GM19463 (cell line): ENCODE measurements around the gene SYDE2.
"Not testable (repeated sequence)": the region's sequence is repeated elsewhere in the genome, so short reads cannot be mapped to it uniquely, and the experiment has no call there.

ENCODE experiments used
- ATAC-seq: cut with Tn5 transposase; IDR thresholded peaks from one replicate; pipeline ENCODE4 v1.9.1; 2021; ENCODE audit warnings: mild to moderate bottlenecking, moderate library complexity; ENCODE audit not compliant: unreplicated experiment

The SYDE2 gene

GRCh38 chr1:85214654-85215053, 13.8 kb upstream of the SYDE2 start:
- no peak for ATAC-seq

- ATAC-seq = no peak
These were observed 7.7 kb upstream of the SYDE2 start for GRCh38 chr1:85208488-85208887.

GRCh38 chr1:85203573-85204171, 2.9 kb upstream of the SYDE2 start:
- no peak for ATAC-seq

- ATAC-seq = no peak
These were observed 2.0 kb upstream of the SYDE2 start for GRCh38 chr1:85202864-85203255.

GRCh38 chr1:85202092-85202863, 1.5 kb upstream of the SYDE2 start:
- ATAC-seq = no peak

GRCh38 chr1:85201340-85202091, 700 bp upstream of the SYDE2 start:
- ATAC-seq = peak; percentile 44

- no peak for ATAC-seq
These were observed 951 bp downstream of the SYDE2 start for GRCh38 chr1:85199667-85200462.

GRCh38 chr1:85198864-85199263, 2.0 kb downstream of the SYDE2 start:
- no peak for ATAC-seq

- no peak for ATAC-seq
These were observed 4.5 kb downstream of the SYDE2 start for GRCh38 chr1:85196358-85196757.

GRCh38 chr1:85195703-85196102, 5.1 kb downstream of the SYDE2 start:
- ATAC-seq = no peak

GRCh38 chr1:85192129-85192528, 8.7 kb downstream of the SYDE2 start:
- not testable (repeated sequence) for ATAC-seq

- ATAC-seq = no peak
These were observed 11.7 kb downstream of the SYDE2 start for GRCh38 chr1:85189120-85189519.

GRCh38 chr1:85188530-85188929, 12.3 kb downstream of the SYDE2 start:
- no peak for ATAC-seq

GRCh38 chr1:85187021-85187420, 13.8 kb downstream of the SYDE2 start:
- ATAC-seq = not testable (repeated sequence)

GRCh38 chr1:85184245-85184644, 16.6 kb downstream of the SYDE2 start:
- ATAC-seq = no peak

- no peak for ATAC-seq
These were observed 18.1 kb downstream of the SYDE2 start for GRCh38 chr1:85182700-85183099.

GRCh38 chr1:85180869-85181268, 19.9 kb downstream of the SYDE2 start:
- no peak for ATAC-seq

- ATAC-seq = no peak
These were observed 21.3 kb downstream of the SYDE2 start for GRCh38 chr1:85179522-85179921.

GRCh38 chr1:85178396-85178795, 22.4 kb downstream of the SYDE2 start:
- no peak for ATAC-seq

GRCh38 chr1:85174503-85174902, 26.3 kb downstream of the SYDE2 start:
- ATAC-seq = no peak

- ATAC-seq = no peak
These were observed 28.0 kb downstream of the SYDE2 start for GRCh38 chr1:85172684-85173337.
